GM12801 (cell line): Measurements from ENCODE around the gene NEK11.

Source experiments
- TF ChIP-seq, protein P1 (sequence below): IDR thresholded peaks from one replicate; pipeline ENCODE4 v1.5.1; 2011; ENCODE audit warnings: control low read depth; ENCODE audit not compliant: insufficient read length; ENCODE audit errors: extremely low read depth

NEK11 gene

DNA sequence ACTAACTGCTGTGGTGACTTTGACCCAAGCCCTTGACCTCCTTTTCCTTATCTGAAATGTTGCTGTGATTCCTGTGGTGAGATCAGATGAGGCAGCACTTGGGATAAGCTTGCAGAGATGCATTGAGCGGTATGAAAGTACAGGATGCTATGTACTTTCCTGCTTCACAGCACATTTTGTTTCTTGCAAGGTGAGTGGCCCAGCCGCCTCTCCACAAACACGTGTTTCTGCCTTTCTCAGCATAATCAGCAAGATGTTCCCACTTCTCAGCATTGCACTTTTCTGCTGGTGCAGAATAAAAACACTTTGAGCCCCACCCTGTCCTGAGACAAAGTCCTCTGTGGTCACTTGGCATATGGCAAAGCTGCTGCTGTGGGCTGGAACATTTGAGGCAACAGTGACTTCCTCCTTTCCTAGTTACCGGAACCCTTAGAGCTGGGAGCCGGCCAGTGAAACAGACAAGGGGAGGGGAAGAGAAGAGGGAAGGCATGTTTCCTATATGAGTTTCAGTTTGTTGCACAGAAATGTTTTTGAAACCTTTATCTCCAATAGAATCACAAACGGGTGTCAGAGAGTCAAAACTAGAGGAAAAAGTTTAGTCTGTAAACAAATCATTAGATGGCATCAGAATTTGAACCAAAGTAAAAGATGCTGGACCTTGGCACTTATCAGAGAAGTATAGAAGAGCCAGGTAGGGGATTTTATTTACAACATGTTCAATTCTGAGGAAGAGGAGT lies 359.9 kb downstream of the NEK11 start:
- TF ChIP-seq, protein P1, sequence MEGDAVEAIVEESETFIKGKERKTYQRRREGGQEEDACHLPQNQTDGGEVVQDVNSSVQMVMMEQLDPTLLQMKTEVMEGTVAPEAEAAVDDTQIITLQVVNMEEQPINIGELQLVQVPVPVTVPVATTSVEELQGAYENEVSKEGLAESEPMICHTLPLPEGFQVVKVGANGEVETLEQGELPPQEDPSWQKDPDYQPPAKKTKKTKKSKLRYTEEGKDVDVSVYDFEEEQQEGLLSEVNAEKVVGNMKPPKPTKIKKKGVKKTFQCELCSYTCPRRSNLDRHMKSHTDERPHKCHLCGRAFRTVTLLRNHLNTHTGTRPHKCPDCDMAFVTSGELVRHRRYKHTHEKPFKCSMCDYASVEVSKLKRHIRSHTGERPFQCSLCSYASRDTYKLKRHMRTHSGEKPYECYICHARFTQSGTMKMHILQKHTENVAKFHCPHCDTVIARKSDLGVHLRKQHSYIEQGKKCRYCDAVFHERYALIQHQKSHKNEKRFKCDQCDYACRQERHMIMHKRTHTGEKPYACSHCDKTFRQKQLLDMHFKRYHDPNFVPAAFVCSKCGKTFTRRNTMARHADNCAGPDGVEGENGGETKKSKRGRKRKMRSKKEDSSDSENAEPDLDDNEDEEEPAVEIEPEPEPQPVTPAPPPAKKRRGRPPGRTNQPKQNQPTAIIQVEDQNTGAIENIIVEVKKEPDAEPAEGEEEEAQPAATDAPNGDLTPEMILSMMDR, result no peak

DNA sequence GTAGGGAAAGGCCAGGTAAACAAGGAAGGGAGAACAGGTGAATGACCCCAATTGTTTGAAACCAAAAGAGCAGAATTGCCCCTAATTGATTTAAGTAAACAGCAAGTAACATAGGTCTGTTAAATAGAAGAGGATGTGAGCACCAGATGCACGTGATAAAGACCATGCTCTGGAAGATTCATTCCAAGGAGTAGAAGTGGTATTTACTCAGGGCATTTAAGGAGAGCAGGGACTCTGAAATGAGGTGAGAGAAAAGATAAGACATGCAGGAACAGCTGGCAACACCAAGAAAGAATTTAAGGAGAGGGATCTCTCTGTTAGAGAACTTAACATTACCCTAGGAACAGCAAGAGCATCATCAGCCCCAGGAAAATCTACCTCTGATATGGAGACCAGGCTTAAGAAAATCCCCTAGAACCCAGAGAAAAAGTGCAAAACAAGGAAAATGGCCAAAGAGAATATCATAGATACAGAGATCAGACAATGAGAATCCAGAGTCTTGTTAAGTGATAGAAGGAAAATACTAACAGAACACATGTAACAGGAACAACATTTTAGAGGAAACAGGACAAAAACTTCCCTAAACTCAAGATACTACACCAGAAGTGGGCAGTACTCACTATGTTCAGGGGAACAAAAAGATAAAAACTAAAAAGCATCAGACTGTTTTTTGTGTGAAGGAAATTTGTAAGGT lies 361.3 kb downstream of the NEK11 start:
- TF ChIP-seq, protein P1, result no peak

DNA sequence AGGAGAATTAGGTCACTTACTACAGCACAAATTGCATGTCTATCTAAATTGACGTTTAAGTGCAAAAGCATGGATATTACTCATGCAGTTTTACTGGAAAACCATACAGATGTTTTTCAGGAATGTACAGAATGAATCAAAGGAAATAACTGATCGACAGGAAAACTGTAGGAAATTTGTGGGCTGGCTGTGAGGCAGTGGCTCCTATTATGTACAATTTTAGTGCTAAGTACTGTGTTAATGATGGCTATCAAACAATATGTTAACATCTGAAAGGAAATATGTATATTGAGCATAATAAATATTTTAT lies 361.8 kb downstream of the NEK11 start:
- TF ChIP-seq, protein P1, result no peak

DNA sequence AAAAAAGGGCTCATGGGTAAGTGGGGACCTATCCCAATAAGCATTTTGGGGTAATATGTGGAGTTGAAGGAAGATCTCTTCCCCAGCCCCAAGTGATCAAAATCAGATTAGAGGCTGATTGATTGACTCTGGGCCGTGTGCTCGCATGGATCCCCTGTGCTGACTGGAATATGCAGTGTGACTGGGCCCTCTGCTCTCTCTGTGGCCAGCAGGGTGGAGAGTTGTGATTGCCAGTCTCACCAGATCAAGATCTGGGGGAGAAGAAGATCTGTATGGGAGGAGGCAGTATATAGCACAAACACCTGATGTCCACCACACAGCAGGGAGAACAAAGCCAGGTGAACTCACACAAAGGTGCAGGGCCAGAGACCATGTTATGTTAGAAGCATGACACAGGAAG lies 363.7 kb downstream of the NEK11 start:
- TF ChIP-seq, protein P1, result no peak

DNA sequence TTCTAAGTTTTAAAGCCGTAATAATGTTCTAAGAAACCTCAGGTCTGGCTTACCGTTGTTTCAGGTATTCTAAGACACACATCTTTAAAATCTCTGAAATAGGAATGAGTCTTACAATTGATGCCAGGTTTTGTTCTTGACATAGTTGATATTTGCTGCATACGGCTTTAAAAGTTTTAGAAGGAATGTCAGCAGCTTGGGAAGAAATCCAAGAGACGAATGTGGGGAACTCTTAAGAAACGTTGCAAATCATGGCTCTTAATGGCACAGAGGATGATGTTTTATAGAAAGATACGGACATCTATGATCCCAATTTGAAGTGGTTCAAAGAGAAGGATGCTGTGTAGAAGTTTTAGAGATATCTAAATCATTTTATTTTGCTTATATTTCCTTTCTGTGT lies 366.4 kb downstream of the NEK11 start:
- TF ChIP-seq, protein P1, result no peak

DNA sequence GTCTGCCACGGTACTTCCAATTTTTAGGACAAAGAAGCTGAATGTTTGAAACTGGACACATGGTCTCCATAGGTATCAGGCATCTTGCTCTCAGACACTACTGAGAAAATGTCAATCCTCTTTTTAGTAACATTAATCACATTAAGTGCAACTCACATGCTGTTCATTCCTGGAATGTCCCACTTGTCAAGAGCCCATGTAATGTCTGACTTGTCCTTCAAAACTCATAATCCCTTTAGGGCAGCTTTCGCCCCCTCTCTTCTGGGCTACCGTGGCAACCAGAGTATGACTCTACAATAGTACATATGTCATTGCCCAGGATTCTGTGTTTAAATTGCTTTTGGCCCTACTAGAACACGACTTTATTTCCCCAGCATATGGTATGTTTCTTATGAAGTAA lies 367.2 kb downstream of the NEK11 start:
- TF ChIP-seq, protein P1, result no peak

DNA sequence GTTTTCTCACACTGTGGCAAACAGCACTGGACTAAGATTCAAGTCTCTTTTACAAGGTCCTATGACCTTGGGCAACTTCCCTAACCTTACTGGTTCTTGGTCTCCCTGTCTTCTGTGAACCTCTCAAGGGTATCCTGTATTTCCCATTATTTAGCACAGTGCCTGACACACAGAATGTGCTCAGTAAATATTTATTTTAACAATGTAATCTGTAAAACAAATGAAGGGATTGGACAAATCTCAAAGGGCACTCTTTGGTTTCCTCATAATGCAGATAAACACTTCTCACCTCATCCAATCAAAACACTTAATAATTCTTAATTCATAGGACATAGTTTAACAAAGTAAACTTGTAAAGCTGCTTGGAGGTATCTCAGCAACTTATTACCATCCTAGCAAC lies 367.7 kb downstream of the NEK11 start:
- TF ChIP-seq, protein P1, result no peak
